HepG2 (cell line): ENCODE measurements around the gene BCCIP. TPM values are rescaled to one million over a fixed set of nuclear protein-coding genes. Genes with fewer than 3 reads are reported as not detected.

Experiments used
- ETV6 ChIP-seq: sonication (generic); formaldehyde crosslinking; conservative IDR thresholded peaks from 2 replicates; pipeline ENCODE4 v1.4.0; 2020; ENCODE audit warnings: missing genetic modification reagents
- HNF4A ChIP-seq: sonication (generic); formaldehyde crosslinking; IDR thresholded peaks from 2 replicates; pipeline ENCODE4 v1.4.0; 2020; ENCODE audit warnings: missing genetic modification reagents
- MAFG ChIP-seq: sonication (generic); formaldehyde crosslinking; IDR thresholded peaks from 2 replicates; pipeline ENCODE4 v1.5.1; 2020; ENCODE audit warnings: mild to moderate bottlenecking, missing genetic modification reagents
- PAF1 ChIP-seq: IDR thresholded peaks from 2 replicates; pipeline ENCODE4 v1.6.1; 2016; ENCODE audit warnings: missing genetic modification reagents, missing compliant biosample characterization
- STAG1 ChIP-seq: sonication (generic); formaldehyde crosslinking; IDR thresholded peaks from 2 replicates; pipeline ENCODE4 v1.4.0; 2020; ENCODE audit warnings: missing genetic modification reagents
- ZBTB25 ChIP-seq: IDR thresholded peaks from 2 replicates; pipeline ENCODE4 v1.6.1; 2018; ENCODE audit warnings: missing genetic modification reagents
- ZNF501 ChIP-seq: sonication (generic); formaldehyde crosslinking; IDR thresholded peaks from 2 replicates; pipeline ENCODE4 v1.5.1; 2020; ENCODE audit warnings: mild to moderate bottlenecking, moderate library complexity, missing genetic modification reagents
- ZNF800 ChIP-seq: sonication (generic); formaldehyde crosslinking; IDR thresholded peaks from 2 replicates; pipeline ENCODE4 v1.4.0; 2020; ENCODE audit warnings: missing genetic modification reagents
- ZNF891 ChIP-seq: sonication (generic); formaldehyde crosslinking; IDR thresholded peaks from 2 replicates; pipeline ENCODE4 v1.5.0; 2020; ENCODE audit warnings: mild to moderate bottlenecking, missing genetic modification reagents
- polyA plus RNA-seq, 8 experiments: library from polyadenylated mRNA; depleted of rRNA in 3 of 8; stranded (reverse) in 7 of 8; unstranded in 1 of 8; fragments of >200 nt; fragmentation: Illumina TruSeq in 4 of 8; extraction: Trizol in 4 of 8; gene quantifications; 2 replicates each; pipeline versions ENCODE4 v1.2.1 to v1.2.3, GENCODE V29; 2011 to 2016; ENCODE audit warnings: low read depth in 4 of 8, missing spikeins in 1 of 8, mixed read lengths in 1 of 8; ENCODE audit not compliant: insufficient read depth in 1 of 8
- total RNA-seq, 5 experiments: library from RNA; depleted of rRNA; stranded (reverse); fragments of >200 nt; fragmentation: Illumina TruSeq; extraction: Trizol; gene quantifications; 2 replicates each; pipeline ENCODE4 v1.2.3, GENCODE V29; 2016; ENCODE audit warnings: low read depth in 1 of 5
- TF ChIP-seq, protein P1 (sequence below): IDR thresholded peaks from 2 replicates; pipeline ENCODE4 v1.6.1; 2016; ENCODE audit warnings: low read depth, control low read depth
- TF ChIP-seq, protein P2 (sequence below): IDR thresholded peaks from 2 replicates; pipeline ENCODE4 v1.6.1; 2016; ENCODE audit warnings: low read depth
- TF ChIP-seq, protein P3 (sequence below): sonication (generic); formaldehyde crosslinking; IDR thresholded peaks from 2 replicates; pipeline ENCODE4 v1.5.1; 2020; ENCODE audit warnings: mild to moderate bottlenecking, missing genetic modification reagents, borderline replicate concordance
- TF ChIP-seq, protein P4 (sequence below): sonication (generic); formaldehyde crosslinking; conservative IDR thresholded peaks from 2 replicates; pipeline ENCODE4 v1.4.0; 2020; ENCODE audit warnings: missing genetic modification reagents

BCCIP gene
- total and polyA plus RNA-seq, 2 of the 13 experiments (the other 11 are each of a cell fraction or from before 2014, with no cell fraction given), result 37.0 to 132 TPM

GRCh38 chr10:125792342-125793300 is 30.7 kb upstream of the BCCIP start (continued):
- TF ChIP-seq, protein P1, sequence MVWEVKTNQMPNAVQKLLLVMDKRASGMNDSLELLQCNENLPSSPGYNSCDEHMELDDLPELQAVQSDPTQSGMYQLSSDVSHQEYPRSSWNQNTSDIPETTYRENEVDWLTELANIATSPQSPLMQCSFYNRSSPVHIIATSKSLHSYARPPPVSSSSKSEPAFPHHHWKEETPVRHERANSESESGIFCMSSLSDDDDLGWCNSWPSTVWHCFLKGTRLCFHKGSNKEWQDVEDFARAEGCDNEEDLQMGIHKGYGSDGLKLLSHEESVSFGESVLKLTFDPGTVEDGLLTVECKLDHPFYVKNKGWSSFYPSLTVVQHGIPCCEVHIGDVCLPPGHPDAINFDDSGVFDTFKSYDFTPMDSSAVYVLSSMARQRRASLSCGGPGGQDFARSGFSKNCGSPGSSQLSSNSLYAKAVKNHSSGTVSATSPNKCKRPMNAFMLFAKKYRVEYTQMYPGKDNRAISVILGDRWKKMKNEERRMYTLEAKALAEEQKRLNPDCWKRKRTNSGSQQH (CRISPR knock-in tag), result peak; percentile 77; the same call in 1 of the 2 replicates
- peak; percentile 76 for TF ChIP-seq HNF4A
- TF ChIP-seq, protein P2, sequence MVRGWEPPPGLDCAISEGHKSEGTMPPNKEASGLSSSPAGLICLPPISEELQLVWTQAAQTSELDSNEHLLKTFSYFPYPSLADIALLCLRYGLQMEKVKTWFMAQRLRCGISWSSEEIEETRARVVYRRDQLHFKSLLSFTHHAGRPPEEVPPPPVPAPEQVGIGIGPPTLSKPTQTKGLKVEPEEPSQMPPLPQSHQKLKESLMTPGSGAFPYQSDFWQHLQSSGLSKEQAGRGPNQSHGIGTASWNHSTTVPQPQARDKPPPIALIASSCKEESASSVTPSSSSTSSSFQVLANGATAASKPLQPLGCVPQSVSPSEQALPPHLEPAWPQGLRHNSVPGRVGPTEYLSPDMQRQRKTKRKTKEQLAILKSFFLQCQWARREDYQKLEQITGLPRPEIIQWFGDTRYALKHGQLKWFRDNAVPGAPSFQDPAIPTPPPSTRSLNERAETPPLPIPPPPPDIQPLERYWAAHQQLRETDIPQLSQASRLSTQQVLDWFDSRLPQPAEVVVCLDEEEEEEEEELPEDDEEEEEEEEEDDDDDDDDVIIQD (CRISPR knock-in tag), result peak; percentile 89; the same call in 1 of the 2 replicates
- TF ChIP-seq PAF1 (CRISPR knock-in tag), result no peak
- 0 out of 2 replicates have a peak, but pooled peaks have one; percentile 70 for TF ChIP-seq ZNF501 (CRISPR knock-in tag)
- no peak for TF ChIP-seq ZNF800 (CRISPR knock-in tag)
- TF ChIP-seq, protein P3, sequence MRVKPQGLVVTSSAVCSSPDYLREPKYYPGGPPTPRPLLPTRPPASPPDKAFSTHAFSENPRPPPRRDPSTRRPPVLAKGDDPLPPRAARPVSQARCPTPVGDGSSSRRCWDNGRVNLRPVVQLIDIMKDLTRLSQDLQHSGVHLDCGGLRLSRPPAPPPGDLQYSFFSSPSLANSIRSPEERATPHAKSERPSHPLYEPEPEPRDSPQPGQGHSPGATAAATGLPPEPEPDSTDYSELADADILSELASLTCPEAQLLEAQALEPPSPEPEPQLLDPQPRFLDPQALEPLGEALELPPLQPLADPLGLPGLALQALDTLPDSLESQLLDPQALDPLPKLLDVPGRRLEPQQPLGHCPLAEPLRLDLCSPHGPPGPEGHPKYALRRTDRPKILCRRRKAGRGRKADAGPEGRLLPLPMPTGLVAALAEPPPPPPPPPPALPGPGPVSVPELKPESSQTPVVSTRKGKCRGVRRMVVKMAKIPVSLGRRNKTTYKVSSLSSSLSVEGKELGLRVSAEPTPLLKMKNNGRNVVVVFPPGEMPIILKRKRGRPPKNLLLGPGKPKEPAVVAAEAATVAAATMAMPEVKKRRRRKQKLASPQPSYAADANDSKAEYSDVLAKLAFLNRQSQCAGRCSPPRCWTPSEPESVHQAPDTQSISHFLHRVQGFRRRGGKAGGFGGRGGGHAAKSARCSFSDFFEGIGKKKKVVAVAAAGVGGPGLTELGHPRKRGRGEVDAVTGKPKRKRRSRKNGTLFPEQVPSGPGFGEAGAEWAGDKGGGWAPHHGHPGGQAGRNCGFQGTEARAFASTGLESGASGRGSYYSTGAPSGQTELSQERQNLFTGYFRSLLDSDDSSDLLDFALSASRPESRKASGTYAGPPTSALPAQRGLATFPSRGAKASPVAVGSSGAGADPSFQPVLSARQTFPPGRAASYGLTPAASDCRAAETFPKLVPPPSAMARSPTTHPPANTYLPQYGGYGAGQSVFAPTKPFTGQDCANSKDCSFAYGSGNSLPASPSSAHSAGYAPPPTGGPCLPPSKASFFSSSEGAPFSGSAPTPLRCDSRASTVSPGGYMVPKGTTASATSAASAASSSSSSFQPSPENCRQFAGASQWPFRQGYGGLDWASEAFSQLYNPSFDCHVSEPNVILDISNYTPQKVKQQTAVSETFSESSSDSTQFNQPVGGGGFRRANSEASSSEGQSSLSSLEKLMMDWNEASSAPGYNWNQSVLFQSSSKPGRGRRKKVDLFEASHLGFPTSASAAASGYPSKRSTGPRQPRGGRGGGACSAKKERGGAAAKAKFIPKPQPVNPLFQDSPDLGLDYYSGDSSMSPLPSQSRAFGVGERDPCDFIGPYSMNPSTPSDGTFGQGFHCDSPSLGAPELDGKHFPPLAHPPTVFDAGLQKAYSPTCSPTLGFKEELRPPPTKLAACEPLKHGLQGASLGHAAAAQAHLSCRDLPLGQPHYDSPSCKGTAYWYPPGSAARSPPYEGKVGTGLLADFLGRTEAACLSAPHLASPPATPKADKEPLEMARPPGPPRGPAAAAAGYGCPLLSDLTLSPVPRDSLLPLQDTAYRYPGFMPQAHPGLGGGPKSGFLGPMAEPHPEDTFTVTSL (CRISPR knock-in tag), result peak; percentile 97
- peak; percentile 75; the same call in 1 of the 2 replicates for TF ChIP-seq ZBTB25 (CRISPR knock-in tag)
- TF ChIP-seq, protein P4, sequence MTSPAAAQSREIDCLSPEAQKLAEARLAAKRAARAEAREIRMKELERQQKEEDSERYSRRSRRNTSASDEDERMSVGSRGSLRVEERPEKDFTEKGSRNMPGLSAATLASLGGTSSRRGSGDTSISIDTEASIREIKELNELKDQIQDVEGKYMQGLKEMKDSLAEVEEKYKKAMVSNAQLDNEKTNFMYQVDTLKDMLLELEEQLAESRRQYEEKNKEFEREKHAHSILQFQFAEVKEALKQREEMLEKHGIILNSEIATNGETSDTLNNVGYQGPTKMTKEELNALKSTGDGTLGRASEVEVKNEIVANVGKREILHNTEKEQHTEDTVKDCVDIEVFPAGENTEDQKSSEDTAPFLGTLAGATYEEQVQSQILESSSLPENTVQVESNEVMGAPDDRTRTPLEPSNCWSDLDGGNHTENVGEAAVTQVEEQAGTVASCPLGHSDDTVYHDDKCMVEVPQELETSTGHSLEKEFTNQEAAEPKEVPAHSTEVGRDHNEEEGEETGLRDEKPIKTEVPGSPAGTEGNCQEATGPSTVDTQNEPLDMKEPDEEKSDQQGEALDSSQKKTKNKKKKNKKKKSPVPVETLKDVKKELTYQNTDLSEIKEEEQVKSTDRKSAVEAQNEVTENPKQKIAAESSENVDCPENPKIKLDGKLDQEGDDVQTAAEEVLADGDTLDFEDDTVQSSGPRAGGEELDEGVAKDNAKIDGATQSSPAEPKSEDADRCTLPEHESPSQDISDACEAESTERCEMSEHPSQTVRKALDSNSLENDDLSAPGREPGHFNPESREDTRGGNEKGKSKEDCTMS (CRISPR knock-in tag), result no peak
- TF ChIP-seq ETV6, result no peak
- peak; percentile 30; the same call in 1 of the 2 replicates for TF ChIP-seq STAG1 (CRISPR knock-in tag)
- no peak for TF ChIP-seq MAFG (CRISPR knock-in tag)
- TF ChIP-seq ZNF891 (CRISPR knock-in tag), result no peak
